Natural killer cell treated with Interleukin-12 subunit alpha and Interleukin-12 subunit beta and Interleukin-15 and Interleukin-18, amount 100 ng/mL, for 72 hours (primary cell): Measurements from ENCODE around the gene RAB11A. TPM values are rescaled to one million over a fixed set of nuclear protein-coding genes. Genes with fewer than 3 reads are reported as not detected.

Experiments
- ATAC-seq, 2 donors: fragments of 150-1000 bp; cut with Tn5 transposase in 1 of 2; sonication (Bioruptor Pico), chemical (Tn5 transposase) in 1 of 2; 2 replicates each; pipeline ENCODE4 v1.10.0; 2021
- DNase-seq: peaks from one replicate; pipeline ENCODE4 v3.0.0; 2022; ENCODE audit warnings: low spot score
- H3K27ac Mint-ChIP-seq, 2 donors: 1 replicate in 1 of 2; 2 replicates in 1 of 2; pipeline ENCODE4 v1.8.0; 2022; ENCODE audit warnings: mixed read lengths in 2 of 2, mild to moderate bottlenecking in 1 of 2, moderate library complexity in 1 of 2
- H3K27me3 Mint-ChIP-seq, 2 donors: 1 replicate in 1 of 2; 2 replicates in 1 of 2; pipeline ENCODE4 v1.8.0; 2022; ENCODE audit warnings: mixed read lengths in 2 of 2
- H3K36me3 Mint-ChIP-seq: one replicate; pipeline ENCODE4 v1.8.0; 2022; ENCODE audit warnings: mixed read lengths
- H3K4me1 Mint-ChIP-seq, 2 donors: 1 replicate in 1 of 2; 2 replicates in 1 of 2; pipeline ENCODE4 v1.8.0; 2022; ENCODE audit warnings: low read depth in 2 of 2, mixed read lengths in 2 of 2, mild to moderate bottlenecking in 1 of 2
- H3K4me3 Mint-ChIP-seq: one replicate; pipeline ENCODE4 v1.8.0; 2022; ENCODE audit warnings: mixed read lengths
- H3K9me3 Mint-ChIP-seq: 2 replicates; pipeline ENCODE4 v1.8.0; 2022; ENCODE audit warnings: mixed read lengths
- total RNA-seq, 2 donors: library from RNA; stranded (reverse); gene quantifications; one replicate each; pipeline ENCODE4 v1.2.3, GENCODE V29; 2022

Gene RAB11A
- total RNA-seq, 2 donors from 2014 or later, result 101 to 164 TPM

GRCh38 chr15:65884511-65884910 is 15.2 kb downstream of the RAB11A start:
- no peak for ATAC-seq
- Mint-ChIP-seq H3K36me3 (peaks cover 46% of the 10 kb centered on the region), H3K4me3 (no peak overlapping the region), H3K27me3 (no peaks in the 10 kb centered on the region), H3K27ac (peak overlapping the region; percentile 67 to 83), H3K9me3 (no peaks in the 10 kb centered on the region), H3K4me1 (peaks cover 47 to 71% of the 10 kb centered on the region in 2 donors)
- DNase-seq, result no peak

GRCh38 chr15:65885668-65886218 is 16.5 kb downstream of the RAB11A start:
- DNase-seq (no peak), ATAC-seq (no peak)
- Mint-ChIP-seq H3K9me3 (no peaks in the 10 kb centered on the region), H3K27me3 (no peaks in the 10 kb centered on the region), H3K4me1 (peaks cover 48 to 73% of the 10 kb centered on the region in 2 donors), H3K4me3 (peak overlapping the region; percentile 20), H3K36me3 (peaks cover 52% of the 10 kb centered on the region), H3K27ac (peak overlapping the region; percentile 88 to 95)

GRCh38 chr15:65887565-65887964 is 18.3 kb downstream of the RAB11A start:
- Mint-ChIP-seq H3K36me3 (peaks cover 56% of the 10 kb centered on the region), H3K9me3 (no peaks in the 10 kb centered on the region), H3K4me1 (peaks cover 46 to 66% of the 10 kb centered on the region in 2 donors), H3K4me3 (peak overlapping the region; percentile 80), H3K27me3 (no peaks in the 10 kb centered on the region), H3K27ac (peak overlapping the region; percentile 88 to 95)
- DNase-seq, result no peak
- ATAC-seq, result peak; percentile 83 to 89

GRCh38 chr15:65888981-65889380 is 19.7 kb downstream of the RAB11A start:
- Mint-ChIP-seq H3K36me3 (peaks cover 44% of the 10 kb centered on the region), H3K27me3 (no peaks in the 10 kb centered on the region), H3K27ac (peak overlapping the region; percentile 88 to 95), H3K4me3 (peak overlapping the region; percentile 80), H3K9me3 (no peaks in the 10 kb centered on the region), H3K4me1 (peaks cover 43 to 60% of the 10 kb centered on the region in 2 donors)
- ATAC-seq, result peak; percentile 83 to 88
- DNase-seq, result no peak

DNA sequence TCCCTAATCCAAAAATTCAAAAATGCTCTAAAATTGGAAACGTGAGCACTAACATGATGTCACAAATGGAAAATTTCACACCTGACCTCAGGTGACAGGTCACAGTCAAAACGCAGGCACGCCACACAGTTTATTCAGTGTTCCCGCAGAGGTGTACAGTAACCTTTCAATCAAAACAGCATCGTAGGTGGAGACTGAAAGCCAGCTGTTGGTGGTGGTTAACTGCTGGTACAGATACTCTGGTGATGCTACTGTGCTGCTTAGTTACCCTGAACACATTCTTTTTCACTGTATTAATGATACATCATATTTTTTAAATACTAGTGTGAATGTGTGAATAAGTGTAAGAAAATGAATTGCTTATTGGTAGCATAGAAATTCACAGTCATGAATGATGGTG is 23.8 kb downstream of the RAB11A start:
- ATAC-seq (no peak), DNase-seq (no peak)
- H3K9me3 Mint-ChIP-seq, result no peaks in the 10 kb centered on the region
- H3K27ac Mint-ChIP-seq, result no peak overlapping the region
- no peaks in the 10 kb centered on the region for H3K27me3 Mint-ChIP-seq
- no peak overlapping the region for H3K4me3 Mint-ChIP-seq
- H3K36me3 Mint-ChIP-seq, result peaks cover 23% of the 10 kb centered on the region
- H3K4me1 Mint-ChIP-seq, result peaks cover 20 to 29% of the 10 kb centered on the region in 2 donors

GRCh38 chr15:65896236-65896635 is 26.9 kb downstream of the RAB11A start:
- Mint-ChIP-seq H3K27me3 (no peaks in the 10 kb centered on the region), H3K36me3 (peaks cover 10% of the 10 kb centered on the region)
- no peak for ATAC-seq

DNA sequence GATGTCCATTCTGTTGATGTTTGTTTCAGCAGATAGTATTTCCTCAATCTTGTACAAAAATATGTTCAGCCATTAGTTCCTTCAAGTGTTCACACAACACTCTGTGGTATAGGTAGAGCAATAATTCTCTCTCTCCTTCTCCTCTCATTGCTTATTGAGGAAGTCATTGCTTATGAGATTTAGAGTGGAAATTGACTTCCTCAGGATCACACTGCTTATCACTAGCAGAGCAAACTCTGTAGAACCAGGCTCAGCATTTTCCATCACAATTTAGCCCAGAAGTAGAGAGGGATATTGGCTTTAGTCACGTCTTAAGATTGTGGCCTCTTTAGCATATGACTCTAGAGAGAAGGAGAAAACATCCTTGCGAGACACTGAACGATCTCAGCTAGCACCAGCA is 31.2 kb downstream of the RAB11A start:
- ATAC-seq (no peak), DNase-seq (no peak)
- no peak overlapping the region for H3K4me3 Mint-ChIP-seq
- H3K9me3 Mint-ChIP-seq, result no peaks in the 10 kb centered on the region
- no peaks in the 10 kb centered on the region for H3K27me3 Mint-ChIP-seq
- peaks cover 5% of the 10 kb centered on the region for H3K36me3 Mint-ChIP-seq
- H3K4me1 Mint-ChIP-seq, result peaks cover 0 to 9% of the 10 kb centered on the region in 2 donors
- H3K27ac Mint-ChIP-seq, result no peak overlapping the region

More at GRCh38 chr15:65896236-65896635, 26.9 kb downstream of the RAB11A start:
- Mint-ChIP-seq H3K4me3 (no peak overlapping the region), H3K27ac (no peak overlapping the region), H3K9me3 (no peaks in the 10 kb centered on the region), H3K4me1 (peaks cover 6 to 13% of the 10 kb centered on the region in 2 donors)
- DNase-seq, result no peak

DNA sequence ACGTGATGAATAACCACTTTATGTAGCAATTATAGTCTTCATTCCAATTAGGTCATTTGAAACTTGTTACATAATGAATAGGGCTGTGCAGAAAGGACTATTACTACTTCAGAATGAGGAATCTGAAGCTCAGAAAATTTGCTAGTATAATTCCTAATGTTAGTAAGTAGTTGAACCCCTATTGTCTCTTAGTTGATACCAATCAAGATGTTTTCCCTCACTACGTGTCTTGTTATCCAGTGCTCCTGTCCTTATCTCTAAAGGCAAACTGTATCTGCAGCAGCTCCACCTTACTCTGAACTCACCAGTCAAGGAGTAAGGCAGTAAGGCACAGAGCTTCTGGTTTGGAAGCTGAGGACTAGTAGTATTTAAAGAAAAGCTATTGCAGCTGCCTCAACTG is 32.0 kb downstream of the RAB11A start:
- H3K4me3 Mint-ChIP-seq, result no peak overlapping the region
- ATAC-seq (no peak), DNase-seq (no peak)
- peaks cover 3% of the 10 kb centered on the region for H3K36me3 Mint-ChIP-seq
- H3K9me3 Mint-ChIP-seq, result no peaks in the 10 kb centered on the region
- H3K27me3 Mint-ChIP-seq, result no peaks in the 10 kb centered on the region
- no peak overlapping the region for H3K27ac Mint-ChIP-seq
- peaks cover 0 to 9% of the 10 kb centered on the region in 2 donors for H3K4me1 Mint-ChIP-seq

DNA sequence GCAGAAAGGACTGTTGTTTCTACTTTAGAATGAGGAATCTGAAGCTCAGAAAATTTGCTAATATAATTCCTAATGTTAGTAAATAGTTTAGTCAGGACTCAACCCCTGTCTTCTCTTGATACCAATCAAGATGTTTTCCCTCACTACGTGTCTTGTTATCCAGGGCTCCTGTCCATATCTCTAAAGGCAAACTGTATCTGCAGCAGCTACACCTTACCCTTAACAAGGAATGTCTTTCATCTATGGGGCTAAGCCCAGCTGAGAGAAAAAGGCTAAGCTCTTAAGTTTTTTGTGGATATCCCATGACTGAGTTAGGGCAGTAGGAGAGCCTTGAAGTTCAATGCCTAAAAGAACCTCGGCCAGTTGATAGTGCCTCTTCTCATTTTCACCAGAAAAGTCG is 32.5 kb downstream of the RAB11A start:
- no peak overlapping the region for H3K4me3 Mint-ChIP-seq
- ATAC-seq, result no peak
- H3K4me1 Mint-ChIP-seq, result peaks cover 0 to 9% of the 10 kb centered on the region in 2 donors
- H3K27me3 Mint-ChIP-seq, result no peaks in the 10 kb centered on the region
- H3K9me3 Mint-ChIP-seq, result no peaks in the 10 kb centered on the region
- DNase-seq, result no peak
- H3K27ac Mint-ChIP-seq, result no peak overlapping the region
- no peaks in the 10 kb centered on the region for H3K36me3 Mint-ChIP-seq

DNA sequence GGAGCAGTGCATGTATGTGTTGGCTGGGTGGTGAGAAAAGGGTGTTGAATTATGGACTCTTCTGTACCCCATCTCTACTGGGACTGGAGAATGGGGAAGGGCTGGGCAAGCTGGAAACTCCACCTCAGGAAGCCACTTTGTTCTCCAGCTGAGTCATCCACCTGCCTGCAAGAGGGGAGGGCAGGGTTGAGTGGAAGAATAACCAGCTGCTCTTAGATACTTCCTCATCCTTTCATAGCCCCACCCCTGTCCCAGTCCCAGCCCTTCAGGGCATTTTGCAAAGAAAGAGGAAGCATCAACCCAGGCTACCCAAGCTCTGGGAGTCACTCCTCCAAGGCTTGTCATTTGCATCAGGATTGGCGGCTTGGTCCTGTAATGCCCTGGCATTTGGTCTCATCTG is 33.1 kb downstream of the RAB11A start:
- Mint-ChIP-seq H3K27ac (no peak overlapping the region), H3K27me3 (no peaks in the 10 kb centered on the region)
- no peak for DNase-seq

GRCh38 chr15:65903296-65904073 is 34.2 kb downstream of the RAB11A start:
- H3K27me3 Mint-ChIP-seq, result no peaks in the 10 kb centered on the region
- no peaks in the 10 kb centered on the region for H3K9me3 Mint-ChIP-seq
- peaks cover 0 to 12% of the 10 kb centered on the region in 2 donors for H3K4me1 Mint-ChIP-seq
- H3K36me3 Mint-ChIP-seq, result no peaks in the 10 kb centered on the region
- no peak overlapping the region for H3K4me3 Mint-ChIP-seq
- ATAC-seq, result no peak
- DNase-seq, result no peak
- peak overlapping the region in 1 of 2 donors; percentile 28 for H3K27ac Mint-ChIP-seq

More for the DNA sequence above, 33.1 kb downstream of the RAB11A start:
- H3K36me3 Mint-ChIP-seq, result no peaks in the 10 kb centered on the region
- peaks cover 0 to 12% of the 10 kb centered on the region in 2 donors for H3K4me1 Mint-ChIP-seq
- ATAC-seq, result no peak
- no peaks in the 10 kb centered on the region for H3K9me3 Mint-ChIP-seq
- H3K4me3 Mint-ChIP-seq, result no peak overlapping the region

DNA sequence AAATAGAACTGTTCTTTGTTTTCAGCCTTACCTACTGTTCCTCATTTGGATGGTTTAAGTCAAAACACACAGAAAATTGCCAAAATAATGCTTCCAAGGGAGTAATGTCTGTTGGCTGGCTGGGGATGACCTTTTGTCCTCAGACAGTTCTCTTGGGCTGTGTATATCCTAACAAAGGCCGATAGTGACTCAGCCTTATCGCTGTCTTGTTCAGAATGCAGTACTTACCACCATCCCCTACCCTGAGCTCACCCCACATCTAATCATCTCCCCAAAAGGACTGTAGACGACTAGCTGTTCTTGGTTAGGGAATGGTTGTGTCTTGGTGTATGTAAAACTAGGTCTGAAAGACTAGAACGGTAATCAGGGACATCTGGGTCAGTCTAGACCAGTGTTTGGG is 35.0 kb downstream of the RAB11A start:
- DNase-seq (no peak), ATAC-seq (no peak)
- Mint-ChIP-seq H3K9me3 (no peaks in the 10 kb centered on the region), H3K27ac (peak overlapping the region in 1 of 2 donors; percentile 18), H3K27me3 (no peaks in the 10 kb centered on the region), H3K4me3 (no peak overlapping the region), H3K36me3 (no peaks in the 10 kb centered on the region), H3K4me1 (peaks cover 0 to 12% of the 10 kb centered on the region in 2 donors)

- Mint-ChIP-seq H3K36me3 (no peaks in the 10 kb centered on the region), H3K27ac (no peak overlapping the region), H3K4me1 (peaks cover 0 to 12% of the 10 kb centered on the region in 2 donors), H3K4me3 (no peak overlapping the region), H3K27me3 (no peaks in the 10 kb centered on the region), H3K9me3 (no peaks in the 10 kb centered on the region)
- no peak for DNase-seq
- no peak for ATAC-seq
Measured at GRCh38 chr15:65906396-65906795, 37.1 kb downstream of the RAB11A start.

GRCh38 chr15:65907661-65908060 is 38.4 kb downstream of the RAB11A start:
- peak overlapping the region in 1 of 2 donors; percentile 10 for H3K27ac Mint-ChIP-seq
- DNase-seq, result no peak
- no peaks in the 10 kb centered on the region for H3K9me3 Mint-ChIP-seq
- ATAC-seq, result no peak
- no peaks in the 10 kb centered on the region for H3K36me3 Mint-ChIP-seq
- no peak overlapping the region for H3K4me3 Mint-ChIP-seq
- H3K4me1 Mint-ChIP-seq, result peaks cover 0 to 10% of the 10 kb centered on the region in 2 donors
- H3K27me3 Mint-ChIP-seq, result no peaks in the 10 kb centered on the region
